GM18868 (cell line): ENCODE data around the gene APBB2.

Experiments used
- ATAC-seq: cut with Tn5 transposase; IDR thresholded peaks from one replicate; pipeline ENCODE4 v1.9.1; 2021; ENCODE audit warnings: mild to moderate bottlenecking, moderate library complexity; ENCODE audit not compliant: unreplicated experiment

The APBB2 gene

DNA sequence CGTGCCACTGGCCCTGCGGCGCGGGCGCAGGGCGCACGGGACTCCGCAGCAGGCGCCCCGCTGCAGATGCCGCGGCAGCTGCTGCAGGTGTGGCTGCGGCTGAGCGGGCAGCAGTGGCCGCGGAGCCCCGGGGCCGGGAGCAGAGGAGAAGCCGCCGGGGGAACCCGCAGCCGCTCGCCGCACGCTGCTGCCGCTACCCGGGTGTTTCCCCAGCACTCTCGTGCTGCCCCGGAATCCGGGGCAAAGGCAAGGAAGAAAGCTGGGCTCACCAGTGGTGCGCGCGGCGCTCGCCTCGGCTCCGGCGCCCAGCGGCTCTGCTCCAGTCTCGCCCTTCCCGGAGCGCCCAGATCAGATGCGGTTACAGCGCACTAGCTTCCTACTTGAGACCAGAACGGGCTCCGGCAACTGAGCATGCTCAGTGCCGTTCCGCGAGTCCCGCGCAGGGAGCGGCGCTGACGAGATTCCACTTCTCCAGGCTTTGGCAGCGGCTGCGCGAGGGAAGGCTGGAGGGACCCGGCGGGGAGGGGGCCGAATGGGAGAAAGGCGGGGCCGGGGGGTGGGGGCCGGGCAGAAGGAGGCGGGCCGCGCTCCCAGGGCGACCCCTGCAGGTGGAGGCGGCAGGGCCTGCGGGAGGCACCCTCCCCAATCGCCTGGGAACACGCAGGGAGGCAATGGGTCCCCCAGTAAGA, at the start of gene APBB2:
TSS of gene APBB2 (minus strand) at position 407 of the 689 bp plus-strand sequence. CDS start 181,288 bp downstream, outside the sequence.
- peak; percentile 50 for ATAC-seq

DNA sequence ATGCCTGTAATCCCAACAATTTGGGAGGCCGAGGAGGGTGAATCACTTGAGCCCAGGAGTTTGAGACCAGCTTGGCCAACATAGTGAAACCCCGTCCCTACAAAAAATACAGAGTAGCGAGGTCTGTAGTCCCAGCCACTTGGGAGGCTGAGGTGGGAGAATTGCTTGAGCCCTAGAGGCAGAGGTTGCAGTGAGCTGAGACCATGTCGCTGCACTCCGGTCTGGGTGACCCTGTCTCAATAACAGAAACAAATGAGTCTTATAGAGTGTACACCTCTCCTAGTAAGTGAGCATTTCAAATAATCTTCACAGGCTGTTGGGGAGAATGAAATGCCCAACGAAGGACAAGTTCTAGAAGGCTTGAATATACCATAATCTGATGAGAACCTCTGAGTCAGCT, 47.9 kb upstream of the APBB2 start:
- ATAC-seq: no peak

DNA sequence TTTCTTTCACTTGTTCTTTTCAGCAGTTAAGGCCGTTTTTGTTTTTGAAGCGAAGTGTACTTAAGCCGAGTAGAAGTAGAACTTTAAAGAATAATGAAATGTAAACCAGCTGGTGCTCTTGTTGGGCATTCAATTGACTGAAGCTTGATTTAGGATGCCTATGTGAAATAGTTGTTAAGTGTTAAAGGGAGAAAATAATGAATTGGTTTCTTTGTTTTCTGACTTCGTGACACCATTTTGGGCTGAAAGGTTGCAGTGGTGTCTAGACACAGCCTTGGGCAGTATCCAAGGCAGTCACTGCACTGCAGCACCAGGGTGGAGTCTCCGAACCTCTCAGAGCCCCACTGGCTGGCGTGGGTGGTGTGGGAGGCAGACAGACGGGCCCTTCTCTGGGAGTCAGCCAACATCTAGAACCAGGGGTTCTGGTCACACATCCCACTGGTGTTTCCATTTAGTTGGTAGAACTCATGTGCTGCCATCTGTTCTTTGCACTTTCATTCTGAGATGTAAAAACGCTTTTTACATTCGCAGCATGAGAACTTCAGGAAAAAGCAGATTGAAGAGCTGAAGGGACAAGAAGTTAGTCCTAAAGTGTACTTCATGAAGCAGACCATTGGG, 45.9 kb upstream of the APBB2 start:
- ATAC-seq: no peak

- ATAC-seq: no peak
Measured at GRCh38 chr4:41258783-41259182, 44.4 kb upstream of the APBB2 start.

- ATAC-seq: no peak
Measured at GRCh38 chr4:41257906-41258305, 43.6 kb upstream of the APBB2 start.

DNA sequence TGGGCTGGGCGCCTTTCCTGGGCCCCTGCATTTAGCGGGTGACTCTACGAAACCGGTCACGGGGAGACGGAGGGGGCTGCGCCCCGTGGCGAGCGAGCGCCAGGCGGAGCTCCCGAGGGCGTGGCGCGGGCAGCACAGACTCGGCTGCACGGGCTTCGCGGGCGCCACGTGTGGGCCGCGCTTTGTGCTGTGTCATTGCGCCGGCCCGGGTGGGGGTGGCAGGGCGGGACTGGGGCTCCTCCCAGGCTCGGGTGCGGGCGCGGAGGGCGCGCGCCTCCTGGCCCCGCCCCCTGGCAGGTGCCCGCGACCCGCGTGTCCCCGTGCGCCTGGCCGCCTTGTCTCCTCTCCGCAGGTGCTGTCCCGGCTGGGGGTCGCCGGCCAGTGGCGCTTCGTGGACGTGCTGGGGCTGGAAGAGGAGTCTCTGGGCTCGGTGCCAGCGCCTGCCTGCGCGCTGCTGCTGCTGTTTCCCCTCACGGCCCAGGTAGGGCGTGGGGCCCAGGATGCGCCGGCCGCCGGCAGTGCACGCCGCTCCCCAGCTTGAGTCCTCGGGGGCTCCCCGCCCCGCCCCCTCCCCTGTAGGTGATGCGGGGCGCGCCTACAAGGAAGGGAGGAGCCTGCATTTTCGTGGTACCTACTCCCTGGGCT, 43.0 kb upstream of the APBB2 start:
- ATAC-seq: peak; percentile 69

DNA sequence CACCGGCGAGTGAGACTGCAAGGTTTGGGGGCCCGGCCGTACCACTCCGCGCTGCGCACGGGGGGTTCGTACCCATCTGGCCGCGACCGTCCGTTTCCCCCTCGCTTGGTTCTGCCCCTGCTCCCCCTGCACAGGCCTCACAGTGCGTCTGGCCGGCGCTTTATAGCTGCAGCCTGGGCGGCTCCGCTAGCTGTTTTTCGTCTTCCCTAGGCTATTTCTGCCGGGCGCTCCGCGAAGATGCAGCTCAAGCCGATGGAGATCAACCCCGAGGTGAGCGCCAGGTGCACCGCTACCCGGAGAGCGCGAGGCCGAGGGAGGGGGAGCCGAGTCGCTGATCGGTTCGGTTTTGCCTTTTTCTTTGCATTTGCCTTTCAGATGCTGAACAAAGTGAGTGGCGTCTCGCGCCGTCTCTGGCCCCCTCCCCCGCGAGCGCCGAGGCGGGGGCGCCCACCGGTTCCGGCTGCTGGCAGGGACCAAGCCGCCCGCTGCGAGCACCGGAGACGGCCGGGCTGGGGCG, 42.5 kb upstream of the APBB2 start, which contains the start of gene UCHL1:
TSS of gene UCHL1 (plus strand) at position 189 of the 517 bp plus-strand sequence. CDS start at position 238, 49 bp downstream.
- peak; percentile 72 for ATAC-seq

GRCh38 chr4:41256131-41256739, 41.9 kb upstream of the APBB2 start:
- ATAC-seq: no peak

DNA sequence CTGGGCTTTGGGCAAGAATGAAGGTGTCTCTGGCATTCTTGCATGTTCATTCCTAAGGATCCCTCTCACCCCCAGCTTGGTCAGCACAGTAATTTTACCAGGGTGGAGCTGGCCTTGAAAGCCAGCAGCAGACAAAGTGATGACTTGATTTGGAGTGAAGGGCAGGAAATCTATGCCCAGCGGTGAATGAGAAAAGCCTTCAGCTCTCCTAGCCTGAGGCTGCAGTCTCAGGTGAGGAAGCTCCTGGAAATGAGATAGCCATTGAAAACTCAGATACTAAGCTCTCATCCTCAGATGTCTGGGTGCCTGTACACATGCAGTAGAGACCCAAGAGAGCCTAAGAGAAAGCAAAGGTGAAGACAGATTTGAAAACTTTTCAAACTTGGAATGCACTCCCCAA, 31.6 kb upstream of the APBB2 start:
- ATAC-seq: no peak

- ATAC-seq: no peak
Measured at GRCh38 chr4:41241919-41242318, 27.6 kb upstream of the APBB2 start.

- no peak for ATAC-seq
Measured at GRCh38 chr4:41236508-41236907, 22.2 kb upstream of the APBB2 start.

DNA sequence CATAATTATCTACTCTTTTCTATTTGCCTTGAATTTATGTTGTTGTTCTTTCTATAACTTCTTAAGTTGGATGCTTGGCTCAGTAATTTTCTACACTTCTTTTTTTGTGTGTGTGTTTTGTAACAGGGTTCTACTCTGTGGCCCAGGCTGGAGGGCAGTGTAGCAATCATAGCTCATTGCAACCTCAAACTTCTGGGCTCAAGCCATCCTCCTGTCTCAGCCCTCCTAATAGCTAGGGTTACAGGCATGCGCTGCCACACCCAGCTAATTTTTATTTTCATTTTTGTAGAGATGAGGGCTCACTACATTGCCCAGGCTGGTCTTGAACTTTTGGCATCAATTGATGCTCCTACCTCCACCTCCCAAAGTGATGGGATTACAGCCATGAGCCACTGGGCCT, 21.7 kb upstream of the APBB2 start:
- no peak for ATAC-seq

GRCh38 chr4:41232856-41233255, 18.5 kb upstream of the APBB2 start:
- ATAC-seq: no peak

DNA sequence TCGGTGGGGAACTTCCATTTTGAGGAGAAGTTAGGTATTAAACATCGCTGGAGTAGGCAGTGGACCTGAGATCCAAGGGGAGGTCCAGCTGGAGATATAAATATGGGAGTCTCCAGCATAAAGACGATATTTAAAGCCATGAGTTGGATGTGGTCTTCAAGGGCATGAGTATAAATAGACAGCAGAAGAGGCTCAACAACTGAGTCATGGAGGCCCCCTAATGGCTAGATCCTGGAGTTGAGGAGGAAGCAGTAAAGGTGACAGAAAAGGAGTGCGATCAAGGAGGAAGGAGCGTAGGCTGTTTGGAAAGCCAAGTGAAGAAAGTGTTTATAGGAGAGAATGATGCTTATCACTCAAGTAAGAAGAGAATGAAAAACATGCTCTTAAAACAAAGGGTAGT, 18.1 kb upstream of the APBB2 start:
- no peak for ATAC-seq

DNA sequence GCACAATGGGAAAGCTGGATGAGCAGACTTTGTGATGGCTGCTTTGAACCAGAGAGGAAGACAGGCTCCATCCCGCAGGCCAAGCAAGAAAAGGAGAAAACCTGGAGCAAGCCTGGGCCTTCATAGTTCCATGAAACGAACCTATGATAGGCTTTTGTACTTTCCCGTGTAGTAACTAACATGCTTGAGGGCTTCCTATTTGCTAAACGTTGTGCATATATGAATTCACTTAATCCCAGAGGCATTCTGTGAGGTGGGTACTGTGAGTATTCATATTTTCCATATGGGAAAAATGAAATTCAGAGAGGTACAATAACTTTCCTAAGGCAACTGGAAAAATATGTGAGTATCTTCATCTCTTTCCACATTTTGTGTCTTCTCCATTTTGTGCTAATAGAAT, 13.6 kb upstream of the APBB2 start:
- ATAC-seq: no peak

DNA sequence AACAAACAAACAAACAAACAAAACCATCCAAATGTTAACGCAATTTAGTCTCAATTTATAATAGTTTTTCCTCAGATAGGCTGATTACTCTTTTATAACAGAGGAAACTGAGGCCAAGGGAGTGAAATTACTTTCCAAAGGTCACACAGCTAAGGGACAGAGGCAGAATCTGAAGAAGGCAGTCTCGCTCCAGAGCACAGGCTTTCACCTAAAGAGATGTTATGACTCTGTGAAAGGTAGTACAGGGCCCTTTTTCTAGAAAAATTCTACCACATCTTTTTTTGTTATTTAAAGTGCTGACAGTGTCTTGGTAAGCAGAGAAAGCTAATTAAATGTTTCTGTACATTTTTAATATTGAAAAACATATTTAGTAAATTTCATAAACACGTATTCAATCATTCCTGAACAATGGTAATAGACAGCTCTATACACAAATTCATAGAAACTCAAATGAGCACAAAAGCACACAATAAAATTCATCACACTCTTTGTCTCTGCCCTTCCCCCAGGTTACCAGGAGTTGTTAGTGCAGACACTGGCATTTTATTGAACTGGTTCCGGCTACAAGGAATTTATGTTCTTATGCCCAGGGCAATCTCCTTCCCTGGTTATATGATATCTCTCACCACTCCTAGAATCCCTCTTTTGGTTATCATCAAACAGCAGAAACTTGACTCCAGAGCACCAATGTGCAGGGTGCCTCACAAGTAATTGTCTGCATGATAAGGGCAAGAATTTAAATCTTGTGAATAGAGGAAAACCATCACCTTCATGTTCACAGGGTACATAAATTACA, 7.7 kb upstream of the APBB2 start:
- no peak for ATAC-seq

DNA sequence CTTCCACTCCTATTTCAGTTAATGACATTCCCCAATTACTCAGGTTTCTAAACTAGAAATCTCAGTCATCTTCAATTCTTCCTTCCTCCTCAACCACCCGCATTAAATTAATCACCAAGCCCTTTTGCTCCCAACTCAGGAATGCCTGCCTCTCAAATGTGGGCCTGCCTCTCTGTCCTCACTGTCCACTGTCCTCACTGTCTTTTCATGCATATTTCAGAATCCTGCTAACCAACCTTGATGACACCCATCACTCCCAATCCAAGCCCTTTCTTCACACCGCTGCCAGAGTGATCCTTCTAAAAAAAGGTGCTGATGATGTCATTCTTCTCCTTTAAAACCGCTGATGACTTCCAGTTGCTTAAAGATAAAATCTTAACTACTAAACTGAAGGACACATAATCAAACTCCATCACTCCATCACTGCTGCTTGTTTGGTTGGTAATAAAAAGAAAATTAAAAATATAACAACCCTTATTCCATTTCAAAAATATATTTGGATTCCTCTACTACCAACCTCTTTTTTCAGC, 5.1 kb upstream of the APBB2 start:
- ATAC-seq: no peak

- ATAC-seq: no peak
Measured at GRCh38 chr4:41218703-41219102, 4.4 kb upstream of the APBB2 start.

GRCh38 chr4:41217374-41217773, 3.0 kb upstream of the APBB2 start:
- no peak for ATAC-seq

GRCh38 chr4:41217020-41217333, 2.6 kb upstream of the APBB2 start:
- no peak for ATAC-seq
